ENCODE measurements around the gene REX1BD. TPM values are rescaled to one million over a fixed set of nuclear protein-coding genes. Genes with fewer than 3 reads are reported as not detected.

The REX1BD gene
- total and polyA plus RNA-seq, 2 of the 13 experiments (the other 11 are each of a cell fraction or from before 2014, with no cell fraction given), result 7.5 to 25.4 TPM

DNA sequence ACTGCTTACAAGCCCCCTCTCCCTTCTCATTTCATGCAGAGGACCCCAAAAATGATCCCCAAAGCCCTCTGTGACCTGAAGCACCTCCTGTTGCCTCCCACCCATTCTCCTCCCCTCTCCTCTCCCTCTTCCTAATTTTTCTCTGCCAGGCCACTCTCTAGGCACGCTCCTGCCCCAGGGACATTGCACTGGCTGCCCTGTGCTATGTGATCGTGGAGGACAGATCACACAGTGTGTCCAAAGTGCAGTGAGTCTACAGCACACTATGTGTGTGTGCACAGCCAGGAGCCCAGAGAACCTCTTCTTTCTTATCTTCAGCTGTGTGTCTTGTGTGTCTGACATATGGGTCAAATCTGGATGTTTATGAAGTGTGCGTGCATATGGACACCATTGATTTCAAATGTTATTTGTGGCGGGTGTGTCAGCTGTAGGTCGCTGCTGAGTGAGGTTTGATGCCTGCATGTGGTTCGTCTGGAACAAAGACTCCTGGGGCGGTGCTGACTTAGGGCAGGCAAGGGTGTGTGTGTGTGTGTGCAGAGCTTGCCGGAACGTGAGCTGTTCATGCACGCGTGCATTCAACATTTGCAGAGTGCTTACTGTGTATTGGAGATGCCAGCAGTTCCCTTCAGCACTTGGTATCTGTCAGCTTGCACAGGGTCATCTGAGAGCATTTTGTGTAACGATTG is 46.2 kb downstream of the REX1BD start:
- under 1% methylated on average over 6 of the region's 12 CpGs for WGBS (ENCODE audit: low lambda C conversion rate)
- TF ChIP-seq TEAD3 (CRISPR knock-in tag; optimal IDR thresholded peaks at IDR 0.05; ENCODE audit: borderline replicate concordance), result peak; percentile 7
- 0 out of 2 replicates have a peak, but pooled peaks have one; percentile 11 for TF ChIP-seq KDM5B (CRISPR knock-in tag; IDR thresholded peaks at IDR 0.05; ENCODE audit: borderline replicate concordance)
- TF ChIP-seq ZNF646 (CRISPR knock-in tag; IDR thresholded peaks at IDR 0.05), result peak; percentile 57
- peak; percentile 96 for TF ChIP-seq ZMYM3 (CRISPR knock-in tag; IDR thresholded peaks at IDR 0.05)
- no peak for TF ChIP-seq PHB2 (IDR thresholded peaks at IDR 0.05; ENCODE audit: partially characterized antibody)
- TF ChIP-seq ZKSCAN1 (IDR thresholded peaks at IDR 0.05; ENCODE audit: low read length), result peak; percentile 91
- 0 out of 2 replicates have a peak, but pooled peaks have one; percentile 34 for TF ChIP-seq ZMYM2 (CRISPR knock-in tag; IDR thresholded peaks at IDR 0.05)
- no peak for TF ChIP-seq RBM22 (optimal IDR thresholded peaks at IDR 0.05; ENCODE audit: low read length)
- TF ChIP-seq HNF4A (CRISPR knock-in tag; IDR thresholded peaks at IDR 0.05), result 0 out of 2 replicates have a peak, but pooled peaks have one; percentile 29
- TF ChIP-seq KDM1A (CRISPR knock-in tag; IDR thresholded peaks at IDR 0.05), result peak; percentile 71; the same call in 1 of the 2 replicates
- 0 out of 2 replicates have a peak, but pooled peaks have one; percentile 33 for TF ChIP-seq ZNF7 (CRISPR knock-in tag; IDR thresholded peaks at IDR 0.05)
- no peak for TF ChIP-seq WIZ (CRISPR knock-in tag; IDR thresholded peaks at IDR 0.05)
- peak; percentile 75 for TF ChIP-seq BHLHE40 (IDR thresholded peaks at IDR 0.05; ENCODE audit: low read length)
- no peaks in the 10 kb centered on the region for H3K9me3 ChIP-seq (ENCODE audit: low read length)
- no TSS peak for BruUV-seq (replicated peaks)
- ChIA-PET POLR2A (no interaction called here), CTCF (ENCODE audit: low intra/inter-chr PET ratio, low total read pairs) (interaction anchor here (1.0 kb wide), 1 partner anchor 115 kb away, joined by 3 read pairs; no protein-coding TSS in a partner anchor)
- in situ Hi-C loops (cut with HindIII; ENCODE audit: extremely low pct_ligation_motif_present, low pct_unique_long_range_greater_than_20kb) (no loop called here), intact Hi-C loops (cut with micrococcal nuclease; ENCODE audit: unreplicated experiment) (no loop called here)
- no peaks in the 10 kb centered on the region for H3K36me3 ChIP-seq (replicated peaks in 1 of 2; ENCODE audit: control insufficient read depth in 1 of 2, insufficient read depth in 2 of 2, low read length in 2 of 2)
- ATAC-seq, result no peak; the same call in 2 of the 3 replicates
- no peaks in the 10 kb centered on the region for H4K20me1 ChIP-seq (ENCODE audit: insufficient read depth, low read length)
- peaks cover 5% of the 10 kb centered on the region for H3K79me2 ChIP-seq (ENCODE audit: insufficient read depth, low read length)
- H3K9ac ChIP-seq (ENCODE audit: insufficient read depth, low read depth, low read length), result no peak overlapping the region
- peaks cover 40% of the 10 kb centered on the region for H3K4me1 ChIP-seq (ENCODE audit: insufficient read depth, low read length)
- H3K27me3 ChIP-seq (ENCODE audit: control insufficient read depth in 1 of 2, insufficient read depth in 2 of 2, low read length in 2 of 2), result peaks cover 0 to 11% of the 10 kb centered on the region in 2 experiments; a peak in 2 of 5 replicates
- peak overlapping the region in 1 of 3 experiments; percentile 29; a peak in 1 of 6 replicates for H3K4me3 ChIP-seq (replicated peaks in 1 of 3; ENCODE audit: insufficient read depth in 1 of 3, low read depth in 2 of 3, low read length in 3 of 3)
- DNase-seq (ENCODE audit: low spot score), result peak; percentile 45
- FAIRE-seq, result peak; percentile 26
- no peak overlapping the region for H2AFZ ChIP-seq (ENCODE audit: low read length)
- peak overlapping the region; percentile 53 for H3K4me2 ChIP-seq (ENCODE audit: low read depth, low read length)
- H3K27ac ChIP-seq (ENCODE audit: extremely low read length, insufficient read depth, low read length), result no peak overlapping the region
